Measurements from ENCODE around the gene PIK3R5.

PIK3R5 gene

GRCh38 chr17:8832711-8833352, 132.7 kb downstream of the PIK3R5 start:
- DNase-seq (ENCODE audit: low spot score) = no peak

- no peak for DNase-seq (ENCODE audit: low spot score)
Measured at GRCh38 chr17:8831234-8831849, 134.2 kb downstream of the PIK3R5 start.

GRCh38 chr17:8830141-8830540, 135.4 kb downstream of the PIK3R5 start:
- DNase-seq (ENCODE audit: low spot score) = no peak

- no peak for DNase-seq (ENCODE audit: low spot score)
Measured at GRCh38 chr17:8829036-8829941, 136.2 kb downstream of the PIK3R5 start.

All from SK-N-DZ (cell line).